GM21576 (cell line): ENCODE data around the gene MED7.
"Not testable (repeated sequence)": the region's sequence is repeated elsewhere in the genome, so short reads cannot be mapped to it uniquely, and the experiment has no call there.

Experiments
- ATAC-seq: cut with Tn5 transposase; IDR thresholded peaks from one replicate; pipeline ENCODE4 v1.9.1; 2021; ENCODE audit warnings: mild to moderate bottlenecking, moderate library complexity; ENCODE audit not compliant: unreplicated experiment

The MED7 gene

DNA sequence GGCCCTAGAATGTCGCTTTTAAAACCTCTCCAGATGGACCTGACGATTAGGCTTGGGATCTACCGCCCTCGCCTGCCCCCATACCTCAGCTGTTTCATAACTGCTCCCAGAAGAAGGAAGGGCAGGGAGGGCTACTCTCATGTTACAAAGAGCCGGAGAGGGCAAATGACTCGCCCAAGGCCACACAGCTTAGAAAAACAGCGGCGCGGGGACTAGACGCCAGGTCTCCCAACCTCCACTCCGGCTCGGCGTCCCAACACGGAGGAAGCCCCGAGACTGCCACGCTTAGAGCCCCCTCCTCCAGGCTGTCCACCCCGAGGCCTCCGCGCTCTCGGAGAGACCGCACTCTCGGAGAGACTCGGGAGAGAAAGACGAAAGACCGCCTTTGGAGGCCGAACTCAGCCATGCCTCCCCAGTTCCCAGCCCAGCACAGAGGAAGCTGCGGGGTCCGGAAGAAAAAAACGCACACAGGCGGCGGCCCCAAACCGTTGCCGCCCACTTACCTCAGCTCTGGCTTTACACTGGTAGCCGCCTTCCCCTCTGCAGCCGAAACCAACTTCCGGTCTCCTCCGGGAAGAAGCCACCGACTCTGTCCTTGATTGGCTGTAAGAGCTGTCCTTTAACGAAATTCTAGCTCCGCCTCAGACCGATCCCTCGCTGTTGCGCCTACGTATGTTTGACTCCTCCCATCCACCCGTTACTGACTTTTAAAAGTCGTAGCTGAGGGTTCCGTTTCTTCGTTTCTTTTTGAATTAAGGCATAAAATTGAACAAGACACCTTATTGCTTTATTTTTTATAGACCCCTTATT is at the start of gene MED7:
TSS of gene MED7 (minus strand) at position 549 of the 810 bp plus-strand sequence. CDS start 3,434 bp downstream, outside the sequence.
- peak; percentile 99 for ATAC-seq

DNA sequence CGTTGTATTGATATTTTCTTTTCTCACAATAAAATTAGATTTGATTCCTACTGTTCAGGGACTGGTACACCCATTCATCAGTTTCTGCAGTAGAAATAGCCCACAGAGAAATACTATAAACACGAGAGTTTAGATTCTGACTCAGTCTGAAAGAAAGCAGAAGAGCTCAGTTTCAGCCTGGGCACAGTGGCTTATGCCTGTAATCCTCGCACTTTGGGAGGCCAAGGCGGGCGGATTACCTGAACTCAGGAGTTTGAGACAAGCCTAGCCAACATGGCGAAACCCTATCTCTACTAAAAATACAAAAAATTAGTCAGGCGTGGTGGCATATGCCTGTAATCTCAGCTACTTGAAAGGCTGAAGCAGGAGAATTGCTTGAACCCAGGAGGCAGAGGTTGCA is 46.6 kb upstream of the MED7 start:
- ATAC-seq: peak; percentile 88

DNA sequence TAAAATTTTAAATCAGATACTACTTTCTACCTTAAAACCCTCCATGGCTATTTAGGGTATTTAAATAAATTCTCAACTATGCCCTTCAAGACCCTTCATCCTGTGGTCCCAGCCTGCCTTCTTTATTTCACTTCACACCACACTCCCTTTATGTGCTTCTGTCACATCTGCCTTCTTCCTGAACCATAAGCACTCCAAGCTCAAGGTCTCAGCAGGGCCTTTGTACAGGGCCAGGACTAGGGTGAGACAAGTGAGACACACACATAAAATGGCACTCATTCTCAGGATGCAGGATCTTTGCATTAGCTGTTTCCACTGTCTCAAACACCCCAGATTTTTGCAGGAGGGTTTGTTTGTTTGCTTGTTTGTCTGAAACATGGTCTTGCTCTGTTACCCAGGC is 45.6 kb upstream of the MED7 start:
- ATAC-seq: no peak

DNA sequence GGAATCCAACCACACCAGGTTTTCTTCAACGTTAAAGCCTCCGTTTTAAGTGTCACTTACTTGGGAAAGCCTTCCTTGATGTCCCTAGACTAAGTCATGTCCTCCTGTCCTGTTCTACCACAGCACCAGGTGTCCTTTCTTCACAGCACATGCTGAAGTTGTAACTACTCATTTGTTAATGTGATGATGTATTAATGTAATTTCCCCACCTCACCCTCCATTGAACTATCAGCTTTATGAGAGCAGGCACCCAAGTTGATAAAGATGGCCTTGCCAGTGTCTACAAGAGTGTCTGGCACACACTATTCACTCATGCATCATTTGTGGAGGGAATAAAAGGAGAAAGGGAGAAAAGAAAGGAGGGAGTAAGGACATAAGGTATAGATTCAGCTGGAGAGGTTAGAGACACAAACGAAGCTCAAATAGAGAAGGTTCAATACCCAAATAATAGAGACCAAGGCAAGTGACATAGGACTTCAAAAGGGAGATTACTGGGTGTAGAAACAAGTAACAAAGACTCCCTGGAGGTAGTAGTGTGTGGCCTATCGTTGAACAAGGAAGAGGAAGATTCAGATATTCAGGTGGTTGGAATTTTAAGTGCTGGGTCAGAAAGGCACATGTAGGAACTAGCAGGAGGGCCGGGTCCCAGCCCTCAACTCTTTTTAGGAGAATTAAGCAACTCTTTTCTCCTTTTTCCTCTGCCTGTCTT is 44.5 kb upstream of the MED7 start:
- ATAC-seq: no peak

DNA sequence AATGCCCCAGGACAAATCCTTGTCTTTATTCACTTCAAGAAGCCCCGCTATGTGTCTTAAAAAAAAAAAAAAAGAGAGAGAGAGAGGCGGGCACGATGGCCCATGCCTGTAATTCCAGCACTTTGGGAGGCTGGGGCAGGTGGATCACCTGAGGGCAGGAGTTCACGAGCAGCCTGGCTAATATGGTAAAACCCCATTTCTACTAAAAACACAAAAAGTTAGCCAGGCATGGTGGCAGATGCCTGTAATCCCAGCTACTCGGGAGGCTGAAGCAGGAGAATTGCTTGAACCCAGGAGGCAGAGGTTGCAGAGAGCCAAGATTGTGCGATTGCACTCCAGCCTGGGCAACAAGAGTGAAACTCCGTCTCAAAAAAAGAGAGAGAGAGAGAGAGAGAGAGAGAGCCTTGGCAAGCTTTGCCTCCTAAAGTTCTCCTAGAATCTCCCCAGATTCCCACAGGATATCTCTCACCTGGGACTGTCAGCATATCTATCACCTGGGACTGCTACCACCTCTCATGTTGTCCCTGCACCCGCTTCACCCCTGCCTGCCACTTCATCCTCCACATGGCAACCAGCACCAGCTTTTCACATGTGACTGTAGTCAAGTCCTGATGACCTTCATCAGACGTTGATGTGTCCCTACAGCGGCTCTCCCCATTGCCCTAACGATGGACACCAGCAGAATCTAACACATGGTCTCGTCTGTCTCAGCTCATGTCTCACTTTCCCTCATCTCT is 43.8 kb upstream of the MED7 start:
- no peak for ATAC-seq

GRCh38 chr5:157185122-157185521 is 42.5 kb upstream of the MED7 start:
- not testable (repeated sequence) for ATAC-seq

GRCh38 chr5:157184117-157184670 is 41.5 kb upstream of the MED7 start:
- no peak for ATAC-seq

- no peak for ATAC-seq
Measured at GRCh38 chr5:157182143-157182757, 39.6 kb upstream of the MED7 start.

- no peak for ATAC-seq
Measured at GRCh38 chr5:157180374-157181264, 38.0 kb upstream of the MED7 start, which contains the start of gene ITK. TSS of gene ITK (plus strand) at chr5:157180840. CDS start at chr5:157180978, 138 bp downstream.

DNA sequence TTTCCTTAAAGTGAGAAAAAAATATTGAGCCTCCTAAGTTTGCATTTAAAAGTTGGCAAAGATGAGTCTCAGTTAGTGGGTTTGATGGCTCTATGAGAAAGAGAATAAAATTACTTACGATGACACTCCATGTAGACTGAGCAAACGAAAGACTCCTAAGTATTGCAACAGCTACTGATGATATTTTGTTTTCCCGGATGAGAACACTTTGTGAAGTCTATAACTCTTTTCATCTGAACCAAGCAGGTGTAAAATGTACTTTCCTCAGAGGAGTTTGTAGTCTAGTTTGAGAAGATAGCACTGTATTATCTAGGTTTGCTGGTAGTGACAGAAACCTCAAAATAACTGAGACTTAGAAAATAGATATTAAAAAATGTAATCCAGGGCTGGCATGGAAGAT is 36.3 kb upstream of the MED7 start:
- ATAC-seq: no peak

DNA sequence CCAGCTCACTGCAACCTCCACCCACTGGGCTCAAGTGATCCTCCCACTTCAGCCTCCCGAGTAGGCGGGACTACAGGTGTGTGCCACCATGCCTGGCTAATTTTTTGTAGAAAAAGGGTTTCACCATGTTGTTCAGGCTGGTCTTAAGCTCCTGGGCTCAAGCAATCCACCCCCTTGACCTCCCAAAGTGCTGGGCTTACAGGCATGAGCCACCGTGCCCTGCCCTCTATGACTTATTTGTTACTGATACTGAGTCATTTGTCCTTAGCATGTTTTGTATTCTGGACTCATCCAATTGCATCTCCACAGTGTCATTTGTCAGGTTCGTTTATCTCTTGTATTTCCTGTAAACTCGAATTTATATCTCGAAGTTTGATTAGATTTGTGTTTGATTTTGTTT is 35.3 kb upstream of the MED7 start:
- ATAC-seq: no peak

GRCh38 chr5:157175071-157175612 is 32.5 kb upstream of the MED7 start:
- ATAC-seq: no peak

DNA sequence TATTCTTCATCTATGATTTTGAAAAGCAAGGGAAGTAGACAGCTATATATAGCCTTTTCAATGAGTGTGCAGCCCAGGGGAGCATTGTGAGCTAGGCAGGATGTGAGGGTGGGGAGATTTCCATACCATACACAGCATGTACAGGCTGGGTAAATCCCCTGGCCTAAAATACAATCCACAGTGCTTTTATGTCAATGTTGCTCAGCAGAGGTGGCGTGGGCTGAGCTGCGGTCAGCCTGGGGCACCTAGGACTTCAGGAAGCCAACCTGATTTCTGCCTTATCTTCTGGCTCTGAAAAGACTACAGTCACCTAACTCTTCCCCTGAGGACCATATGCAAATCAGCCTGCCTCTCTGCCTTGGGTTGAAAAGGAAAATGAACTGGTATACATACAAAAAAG is 29.7 kb upstream of the MED7 start:
- peak; percentile 99 for ATAC-seq

DNA sequence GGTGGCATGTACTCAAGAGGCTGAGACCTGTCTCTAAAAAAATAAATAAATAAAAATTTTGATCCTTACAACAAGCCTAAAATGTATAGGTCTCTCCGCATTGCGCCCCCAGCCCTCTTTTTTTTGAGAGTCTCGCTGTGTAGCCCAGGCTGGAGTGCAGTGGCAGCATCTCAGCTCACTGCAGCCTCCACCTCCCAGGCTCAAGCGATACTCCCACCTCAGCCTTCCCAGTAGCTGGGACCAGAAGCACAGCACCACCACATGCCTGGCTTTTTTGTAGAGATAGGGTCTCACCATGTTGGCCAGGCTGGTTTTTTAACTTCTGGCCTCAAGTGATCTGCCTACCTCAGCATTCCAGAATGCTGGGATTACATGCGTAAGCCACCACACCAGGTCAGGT is 25.6 kb upstream of the MED7 start:
- no peak for ATAC-seq

- ATAC-seq: no peak
Measured at GRCh38 chr5:157167214-157167621, 24.6 kb upstream of the MED7 start.

GRCh38 chr5:157166214-157167213 is 23.8 kb upstream of the MED7 start, which contains the start of gene GARIN3:
TSS of gene GARIN3 (minus strand) at chr5:157166264. CDS start at chr5:157166168, 96 bp downstream.
- ATAC-seq: no peak

DNA sequence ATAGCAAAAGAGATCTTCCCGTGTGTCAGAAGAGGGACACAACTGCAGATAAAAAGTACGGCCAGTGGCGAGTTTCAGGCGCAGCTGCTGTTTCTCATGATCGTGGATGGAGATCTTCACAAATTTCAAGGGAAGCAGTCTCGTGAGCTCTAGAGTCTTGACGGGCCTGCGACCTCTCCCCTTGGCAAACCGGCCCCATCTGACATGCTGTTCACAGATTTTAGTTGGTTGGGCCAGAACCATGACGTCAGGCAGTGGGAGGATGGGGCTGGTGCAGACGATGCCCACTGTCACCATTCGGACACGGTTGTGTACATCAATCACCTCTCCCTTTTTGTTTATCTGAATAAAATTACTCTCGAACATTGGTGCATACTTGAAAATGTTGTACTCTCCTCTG is 23.0 kb upstream of the MED7 start:
- no peak for ATAC-seq

DNA sequence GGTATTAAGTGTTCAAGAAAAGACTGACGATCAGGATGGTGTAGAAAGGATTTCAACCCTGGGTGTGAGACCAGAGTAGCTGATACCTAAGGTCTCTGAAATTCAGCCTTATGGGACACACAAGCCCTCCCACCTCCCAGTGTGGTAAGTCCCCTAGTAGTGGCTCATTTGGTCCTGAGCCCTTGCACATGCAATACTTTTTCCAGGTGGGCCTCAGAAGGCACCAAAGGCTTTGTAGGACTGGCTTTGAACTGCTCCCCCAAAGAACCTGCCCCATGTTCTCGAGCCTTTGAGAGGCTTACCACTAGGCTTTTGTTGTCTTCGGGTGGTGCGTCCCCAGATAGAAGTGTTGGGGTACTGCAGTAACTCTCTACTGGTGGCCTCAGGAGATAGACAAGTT is 22.6 kb upstream of the MED7 start:
- ATAC-seq: no peak
